Activated naive CD4-positive, alpha-beta T cell treated with anti-CD3 and anti-CD28 coated beads, Interleukin-2, amount 50 U/mL, for 72 hours (primary cell): ENCODE results near the gene MIDN. TPM values are rescaled to one million over a fixed set of nuclear protein-coding genes. Genes with fewer than 3 reads are reported as not detected.

Source experiments
- ATAC-seq, 2 donors: fragments of 150-1000 bp; cut with Tn5 transposase; 2 replicates each; pipeline ENCODE4 v1.10.0; 2021; ENCODE audit warnings: mild to moderate bottlenecking in 2 of 2, moderate library complexity in 2 of 2
- DNase-seq, 2 donors: peaks; one replicate each; pipeline ENCODE4 v3.0.0; 2021 to 2022; ENCODE audit warnings: low spot score in 2 of 2
- H3K27ac Mint-ChIP-seq, 2 donors: one replicate each; pipeline ENCODE4 v1.8.0; 2022; ENCODE audit warnings: mild to moderate bottlenecking in 2 of 2, mixed read lengths in 2 of 2
- H3K36me3 Mint-ChIP-seq, 2 donors: one replicate each; pipeline ENCODE4 v1.8.0; 2022; ENCODE audit warnings: mixed read lengths in 2 of 2
- H3K9me3 Mint-ChIP-seq, 2 donors: one replicate each; pipeline ENCODE4 v1.8.0; 2022; ENCODE audit warnings: mixed read lengths in 2 of 2
- total RNA-seq, 2 donors: library from RNA; stranded (reverse); gene quantifications; one replicate each; pipeline ENCODE4 v1.2.3, GENCODE V29; 2022

Gene MIDN
- total RNA-seq, 2 donors from 2014 or later: 52.9 to 113 TPM

DNA sequence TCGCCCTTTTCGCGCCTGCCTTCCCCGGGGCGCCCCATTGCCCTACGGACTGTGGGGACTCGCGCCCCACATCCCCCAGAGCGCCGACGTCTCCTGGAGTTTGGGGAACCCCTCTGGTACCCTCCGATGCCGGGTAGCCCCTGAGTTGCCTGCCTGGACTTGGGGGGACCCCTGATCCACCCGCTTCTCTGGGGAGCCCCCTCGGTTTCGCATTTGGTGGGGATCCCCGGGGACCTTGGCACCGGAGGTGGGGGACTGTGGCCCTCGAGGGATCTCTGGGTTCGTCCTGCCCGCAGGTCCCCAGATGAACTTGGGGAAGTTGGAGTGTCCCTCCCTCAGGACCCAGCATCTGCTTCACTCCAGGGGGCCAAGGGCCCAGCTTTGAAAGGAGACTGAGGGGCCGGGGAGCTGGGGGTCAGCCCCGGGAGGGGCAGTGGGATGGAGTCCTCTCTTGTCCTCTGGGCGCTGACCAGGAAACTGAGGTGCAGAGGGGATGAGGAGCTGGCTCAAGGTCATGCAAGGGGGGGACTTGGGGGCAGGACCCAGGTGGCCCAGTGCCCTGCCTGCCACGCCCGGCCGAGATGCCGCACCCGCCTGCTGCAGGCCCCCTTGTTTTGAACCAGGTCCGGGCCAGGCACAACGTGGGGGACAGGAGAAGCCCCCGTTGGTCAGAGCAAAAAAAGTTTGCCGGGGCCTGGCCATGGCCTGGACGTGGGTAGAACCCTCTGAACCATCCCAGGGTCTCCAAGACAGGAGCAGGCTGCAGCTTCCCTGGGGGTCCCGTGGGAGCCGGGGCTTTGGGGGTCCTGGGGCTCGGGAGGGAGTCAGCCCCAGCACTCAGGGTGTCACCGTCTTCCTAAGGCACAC, 38.3 kb downstream of the MIDN start:
- Mint-ChIP-seq H3K36me3 (no peaks in the 10 kb centered on the region), H3K9me3 (no peaks in the 10 kb centered on the region), H3K27ac (no peak overlapping the region)
- ATAC-seq: no peak
- DNase-seq: no peak

DNA sequence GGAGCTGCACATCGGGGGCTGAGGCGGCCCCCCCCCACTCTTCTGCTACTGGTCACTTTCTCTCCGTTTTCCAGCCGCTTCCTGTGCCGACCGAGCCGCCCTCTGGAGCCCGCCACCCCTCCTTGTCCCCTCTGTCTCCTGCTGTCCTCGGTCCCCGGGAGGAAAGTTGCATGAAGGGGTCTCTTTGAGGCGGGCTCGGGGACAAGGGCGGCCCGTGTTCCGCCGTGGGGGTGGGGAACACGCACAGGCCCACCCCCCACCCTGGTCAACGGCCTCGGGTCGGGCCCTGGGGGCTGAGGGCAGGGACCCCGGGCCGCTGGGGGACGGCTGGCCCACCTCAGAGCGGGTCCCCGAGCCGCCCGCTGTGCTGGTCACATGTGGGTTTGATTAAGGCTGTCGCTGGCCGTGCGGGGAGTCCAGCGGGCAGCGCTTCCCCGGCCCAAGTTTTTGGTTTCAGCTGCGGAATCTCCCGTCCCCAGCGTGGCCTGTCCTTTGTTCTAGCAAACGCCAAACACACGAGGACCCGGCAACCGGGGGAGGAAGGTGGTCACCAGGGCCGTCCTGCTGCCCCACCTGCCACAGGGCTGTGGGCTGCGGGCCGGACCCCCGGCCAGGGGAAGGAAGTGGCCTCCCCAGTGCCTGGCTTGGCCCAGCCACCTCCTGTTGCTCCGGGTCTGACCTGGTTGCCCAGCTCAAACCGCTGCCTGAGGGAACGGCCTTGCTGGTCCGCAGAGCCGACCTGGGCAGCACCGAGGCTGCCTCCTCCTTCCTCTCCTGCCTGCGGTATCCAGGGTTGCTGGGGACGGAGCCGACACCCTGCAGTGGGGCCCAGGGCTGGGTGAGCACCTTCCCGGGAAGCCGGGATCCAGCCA, 39.2 kb downstream of the MIDN start:
- no peaks in the 10 kb centered on the region for H3K9me3 Mint-ChIP-seq
- no peaks in the 10 kb centered on the region for H3K36me3 Mint-ChIP-seq
- H3K27ac Mint-ChIP-seq: no peak overlapping the region
- no peak for ATAC-seq
- no peak for DNase-seq

DNA sequence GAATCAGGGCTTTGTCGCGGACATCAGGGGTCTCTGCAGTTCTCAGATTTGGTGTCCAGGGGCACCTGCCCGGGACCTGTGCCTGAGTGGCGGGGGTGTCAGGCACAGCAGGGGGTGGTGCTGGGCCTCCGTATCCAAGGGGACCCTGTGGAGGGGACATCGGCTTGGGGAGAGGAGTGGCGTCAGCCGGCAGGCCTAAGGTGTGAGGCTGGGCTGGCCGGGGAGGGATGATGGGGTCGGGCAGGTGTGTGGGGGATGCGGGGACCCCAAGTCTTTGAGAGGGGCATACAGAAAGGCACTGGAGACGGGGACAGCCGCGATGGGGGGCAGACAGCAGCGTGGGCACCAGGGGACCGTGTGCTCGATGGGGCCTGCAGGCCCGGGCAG, 39.8 kb downstream of the MIDN start:
- no peak overlapping the region for H3K27ac Mint-ChIP-seq
- H3K9me3 Mint-ChIP-seq: no peaks in the 10 kb centered on the region
- no peak for ATAC-seq
- no peaks in the 10 kb centered on the region for H3K36me3 Mint-ChIP-seq
- DNase-seq: no peak

GRCh38 chr19:1288833-1289685, 40.7 kb downstream of the MIDN start:
- no peak for DNase-seq
- H3K9me3 Mint-ChIP-seq: no peaks in the 10 kb centered on the region
- no peak overlapping the region for H3K27ac Mint-ChIP-seq
- ATAC-seq: no peak
- no peaks in the 10 kb centered on the region for H3K36me3 Mint-ChIP-seq

GRCh38 chr19:1289686-1290025, 41.3 kb downstream of the MIDN start:
- Mint-ChIP-seq H3K36me3 (no peaks in the 10 kb centered on the region), H3K27ac (no peak overlapping the region), H3K9me3 (no peaks in the 10 kb centered on the region)
- ATAC-seq (no peak), DNase-seq (no peak)

- no peaks in the 10 kb centered on the region for H3K36me3 Mint-ChIP-seq
- DNase-seq (no peak), ATAC-seq (no peak)
- no peaks in the 10 kb centered on the region for H3K9me3 Mint-ChIP-seq
- no peak overlapping the region for H3K27ac Mint-ChIP-seq
These were observed 41.9 kb downstream of the MIDN start for GRCh38 chr19:1290196-1290702.

- Mint-ChIP-seq H3K27ac (no peak overlapping the region), H3K36me3 (no peaks in the 10 kb centered on the region), H3K9me3 (no peaks in the 10 kb centered on the region)
- ATAC-seq (no peak), DNase-seq (no peak)
These were observed 42.6 kb downstream of the MIDN start for GRCh38 chr19:1290703-1291651.

GRCh38 chr19:1291761-1292418, 43.5 kb downstream of the MIDN start:
- ATAC-seq (no peak), DNase-seq (no peak)
- H3K9me3 Mint-ChIP-seq: no peaks in the 10 kb centered on the region
- no peaks in the 10 kb centered on the region for H3K36me3 Mint-ChIP-seq
- H3K27ac Mint-ChIP-seq: no peak overlapping the region

GRCh38 chr19:1292419-1293151, 44.2 kb downstream of the MIDN start:
- no peak for ATAC-seq
- Mint-ChIP-seq H3K9me3 (no peaks in the 10 kb centered on the region), H3K36me3 (no peaks in the 10 kb centered on the region), H3K27ac (no peak overlapping the region)
- DNase-seq: no peak

DNA sequence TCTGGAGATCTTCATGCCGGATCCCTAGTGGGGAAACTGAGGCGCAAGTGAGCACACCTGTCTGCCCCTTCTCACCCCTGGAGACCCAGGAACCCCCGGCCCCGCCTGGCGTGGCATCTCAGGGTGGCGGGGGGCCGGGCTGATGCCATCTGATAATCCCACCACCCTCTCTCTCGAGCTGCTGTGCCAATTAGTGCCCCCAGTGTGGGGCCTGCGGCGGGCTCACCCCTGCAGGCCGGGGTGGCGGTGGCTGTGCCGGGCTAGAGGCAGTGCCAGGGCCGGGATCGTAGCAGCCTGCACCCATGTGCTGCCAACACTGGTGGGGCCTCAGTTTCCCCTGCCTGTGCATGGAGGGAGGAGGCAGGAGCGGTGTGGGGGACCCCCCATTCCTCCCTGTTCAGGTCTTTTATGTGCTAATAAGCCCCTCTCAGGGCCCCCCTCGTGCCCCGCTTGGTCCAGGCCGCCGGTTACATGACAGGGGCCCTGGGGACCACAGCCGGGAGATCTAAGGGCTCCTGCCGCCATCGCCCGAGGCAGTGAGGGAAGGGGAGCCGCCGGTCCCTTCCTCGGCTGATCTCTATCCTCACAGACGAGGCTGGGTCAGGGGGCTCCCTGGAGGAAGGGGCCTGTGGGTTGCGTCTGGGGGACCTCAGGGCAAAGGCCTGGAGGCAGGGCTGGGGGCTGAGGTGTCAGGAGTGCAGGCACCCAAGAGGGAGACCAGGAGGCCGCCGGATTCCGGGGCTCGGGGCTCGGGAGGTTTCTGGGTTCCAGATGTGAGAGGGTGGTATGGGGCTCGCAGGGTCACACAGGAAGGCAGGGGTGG, 45.6 kb downstream of the MIDN start:
- DNase-seq (no peak), ATAC-seq (no peak)
- no peaks in the 10 kb centered on the region for H3K36me3 Mint-ChIP-seq
- H3K27ac Mint-ChIP-seq: no peak overlapping the region
- H3K9me3 Mint-ChIP-seq: no peaks in the 10 kb centered on the region

GRCh38 chr19:1294688-1295087, 46.3 kb downstream of the MIDN start:
- ATAC-seq (no peak), DNase-seq (no peak)
- H3K36me3 Mint-ChIP-seq: no peaks in the 10 kb centered on the region
- no peaks in the 10 kb centered on the region for H3K9me3 Mint-ChIP-seq
- H3K27ac Mint-ChIP-seq: no peak overlapping the region

DNA sequence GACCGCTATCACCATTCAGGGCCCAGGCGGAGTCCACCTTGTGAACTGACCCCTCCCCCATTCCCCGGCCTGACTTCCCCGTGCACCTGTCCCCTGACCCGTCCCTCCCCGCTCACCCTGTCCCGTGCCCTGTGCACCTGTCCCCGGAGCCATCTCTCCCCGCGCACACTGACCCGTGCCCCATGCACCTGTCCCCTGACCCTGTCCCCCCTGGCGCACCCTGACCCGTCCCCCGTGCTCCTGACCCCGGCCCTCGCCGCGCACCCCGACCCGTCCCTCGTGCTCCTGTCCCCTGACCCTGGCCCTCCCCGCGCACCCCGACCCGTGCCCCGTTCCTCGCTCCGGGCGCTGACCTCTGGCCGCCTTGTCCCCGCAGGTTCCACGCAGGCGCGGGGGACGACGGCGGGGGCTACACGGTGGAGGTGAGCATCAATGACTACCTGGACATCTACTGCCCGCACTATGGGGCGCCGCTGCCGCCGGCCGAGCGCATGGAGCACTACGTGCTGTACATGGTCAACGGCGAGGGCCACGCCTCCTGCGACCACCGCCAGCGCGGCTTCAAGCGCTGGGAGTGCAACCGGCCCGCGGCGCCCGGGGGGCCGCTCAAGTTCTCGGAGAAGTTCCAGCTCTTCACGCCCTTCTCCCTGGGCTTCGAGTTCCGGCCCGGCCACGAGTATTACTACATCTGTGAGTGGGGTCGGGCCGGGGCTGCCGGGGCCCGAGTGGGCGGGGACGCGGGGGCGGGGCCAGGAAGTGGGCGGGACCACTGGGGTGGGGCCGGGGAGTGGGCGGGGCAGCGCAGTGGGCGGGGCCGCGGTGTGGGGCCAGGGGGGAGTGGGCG, 47.0 kb downstream of the MIDN start:
- DNase-seq (peak in 1 of 2 donors; percentile 55), ATAC-seq (peak in 1 of 2 donors; percentile 66)
- Mint-ChIP-seq H3K27ac (no peak overlapping the region), H3K36me3 (no peaks in the 10 kb centered on the region), H3K9me3 (no peaks in the 10 kb centered on the region)

GRCh38 chr19:1296078-1296477, 47.7 kb downstream of the MIDN start:
- ATAC-seq (no peak), DNase-seq (no peak)
- Mint-ChIP-seq H3K36me3 (no peaks in the 10 kb centered on the region), H3K9me3 (no peaks in the 10 kb centered on the region), H3K27ac (no peak overlapping the region)
